Measurements from ENCODE around the gene TRIM16.
"Not testable (repeated sequence)": the region's sequence is repeated elsewhere in the genome, so short reads cannot be mapped to it uniquely, and the experiment has no call there.

The TRIM16 gene

DNA sequence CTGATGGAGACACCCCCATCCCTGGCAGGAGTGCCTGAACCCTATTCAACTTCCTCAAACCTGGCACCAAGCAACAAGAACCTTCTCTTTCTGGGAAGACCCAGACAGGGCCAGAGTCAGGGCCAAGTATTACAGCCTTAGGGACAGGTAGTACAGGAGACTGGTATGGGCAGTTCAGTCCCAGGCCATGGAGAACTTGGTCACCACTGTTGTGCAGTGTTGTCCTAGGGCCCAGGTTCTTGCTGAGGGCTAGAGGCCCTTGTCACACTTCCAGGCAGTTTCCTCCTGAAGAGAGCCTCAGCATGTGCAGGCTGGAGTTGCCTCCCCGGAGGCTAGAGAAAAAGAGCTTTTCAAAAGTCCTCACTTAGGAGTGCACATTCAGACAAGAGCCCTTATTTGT is 93.3 kb downstream of the TRIM16 start:
- H3K9ac ChIP-seq (ENCODE audit: low read length); H3K36me3 ChIP-seq (ENCODE audit: control insufficient read depth, low read depth, low read length); H3K27me3 ChIP-seq (ENCODE audit: control insufficient read depth, insufficient read depth, low read length); H3K9me3 ChIP-seq (ENCODE audit: control insufficient read depth, low read depth, low read length); H3K27ac ChIP-seq (ENCODE audit: low read length); H3K4me1 ChIP-seq (ENCODE audit: control insufficient read depth, low read depth, low read length); H3K4me3 ChIP-seq (ENCODE audit: low read length): not testable (repeated sequence)

- H3K36me3 ChIP-seq (ENCODE audit: control insufficient read depth, low read depth, low read length); H3K27ac ChIP-seq (ENCODE audit: low read length); H3K9ac ChIP-seq (ENCODE audit: low read length); H3K9me3 ChIP-seq (ENCODE audit: control insufficient read depth, low read depth, low read length); H3K4me3 ChIP-seq (ENCODE audit: low read length); H3K27me3 ChIP-seq (ENCODE audit: control insufficient read depth, insufficient read depth, low read length); H3K4me1 ChIP-seq (ENCODE audit: control insufficient read depth, low read depth, low read length): not testable (repeated sequence)
These were observed 94.3 kb downstream of the TRIM16 start for GRCh38 chr17:15589544-15590536.

- H3K9me3 ChIP-seq (ENCODE audit: control insufficient read depth, low read depth, low read length); H3K4me1 ChIP-seq (ENCODE audit: control insufficient read depth, low read depth, low read length); H3K9ac ChIP-seq (ENCODE audit: low read length); H3K4me3 ChIP-seq (ENCODE audit: low read length); H3K27me3 ChIP-seq (ENCODE audit: control insufficient read depth, insufficient read depth, low read length); H3K27ac ChIP-seq (ENCODE audit: low read length); H3K36me3 ChIP-seq (ENCODE audit: control insufficient read depth, low read depth, low read length): not testable (repeated sequence)
These were observed 96.1 kb downstream of the TRIM16 start for GRCh38 chr17:15588017-15588416.

GRCh38 chr17:15583313-15583712 is 100.8 kb downstream of the TRIM16 start:
- H3K36me3 ChIP-seq (ENCODE audit: control insufficient read depth, low read depth, low read length); H3K27me3 ChIP-seq (ENCODE audit: control insufficient read depth, insufficient read depth, low read length); H3K4me3 ChIP-seq (ENCODE audit: low read length); H3K9me3 ChIP-seq (ENCODE audit: control insufficient read depth, low read depth, low read length); H3K4me1 ChIP-seq (ENCODE audit: control insufficient read depth, low read depth, low read length); H3K9ac ChIP-seq (ENCODE audit: low read length); H3K27ac ChIP-seq (ENCODE audit: low read length): not testable (repeated sequence)

- H3K9ac ChIP-seq (ENCODE audit: low read length); H3K4me1 ChIP-seq (ENCODE audit: control insufficient read depth, low read depth, low read length); H3K9me3 ChIP-seq (ENCODE audit: control insufficient read depth, low read depth, low read length); H3K27ac ChIP-seq (ENCODE audit: low read length); H3K36me3 ChIP-seq (ENCODE audit: control insufficient read depth, low read depth, low read length); H3K4me3 ChIP-seq (ENCODE audit: low read length); H3K27me3 ChIP-seq (ENCODE audit: control insufficient read depth, insufficient read depth, low read length): not testable (repeated sequence)
These were observed 102.6 kb downstream of the TRIM16 start for GRCh38 chr17:15581462-15581861.

All from iPS-18a (cell line).